ENCODE measurements around the gene MAP3K12. TPM values are rescaled to one million over a fixed set of nuclear protein-coding genes. Genes with fewer than 3 reads are reported as not detected.
A peak's percentile ranks its signal among the peaks of the same experiment; 100 is the strongest.

The MAP3K12 gene
- total and polyA plus RNA-seq, 10 of the 15 experiments (the other 5 are each of a cell fraction or from before 2014, with no cell fraction given): 0.45 to 14.9 (median 6.9) TPM

DNA sequence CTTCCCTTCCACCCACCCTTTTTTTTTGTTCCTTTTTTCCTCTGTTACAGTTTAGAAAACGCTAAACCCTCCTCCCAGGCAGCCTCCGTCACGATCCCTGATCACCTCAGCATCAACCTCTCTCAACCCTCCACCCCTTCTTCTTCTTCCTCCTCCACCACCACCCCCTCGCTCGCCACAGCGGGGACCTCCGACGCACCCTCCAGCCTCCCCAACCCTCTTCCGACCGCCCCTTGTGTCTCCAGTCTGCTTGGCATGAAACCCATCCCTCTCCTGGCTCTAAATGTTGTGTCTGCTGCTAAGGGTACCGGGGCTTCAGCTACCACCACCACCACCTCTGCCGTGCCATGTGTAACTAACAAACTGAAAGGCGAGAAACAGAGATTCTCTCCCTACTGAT lies 24.4 kb downstream of the MAP3K12 start:
- RAD21 ChIA-PET (ENCODE audit: unreplicated experiment): interaction anchor here (0.9 to 4.2 kb wide), 4 partner anchors 26 to 122 kb away, joined by 3 to 15 read pairs (median 4); partner anchors contain the start of genes SP1 and TARBP2
- no peak overlapping the region for H3K9ac ChIP-seq (ENCODE audit: control insufficient read depth, insufficient read depth, low read length)
- H3K9me3 ChIP-seq (replicated peaks; ENCODE audit: control insufficient read depth, insufficient read depth, low read length): no peaks in the 10 kb centered on the region
- H2AFZ ChIP-seq (ENCODE audit: control insufficient read depth, low read depth, low read length): no peak overlapping the region
- peaks cover 5% of the 10 kb centered on the region for H4K20me1 ChIP-seq (ENCODE audit: control insufficient read depth, insufficient read depth)
- no TSS peak for BruUV-seq (replicated peaks)
- CTCF ChIA-PET: interaction anchor here (0.7 to 4.4 kb wide), 8 partner anchors 14 to 43 kb away, joined by 3 to 30 read pairs (median 10); partner anchors contain the start of gene NPFF
- H3K27ac ChIP-seq (ENCODE audit: control insufficient read depth, insufficient read depth): no peak overlapping the region
- in situ Hi-C loops (cut with MboI) (loop anchor here (10.0 kb wide), 1 partner anchor 450 kb away; no protein-coding TSS in a partner anchor), intact Hi-C loops (cut with micrococcal nuclease; ENCODE audit: unreplicated experiment) (no loop called here)
- peaks cover 3% of the 10 kb centered on the region; the same call in 1 of the 2 replicates for H3K79me2 ChIP-seq (ENCODE audit: control insufficient read depth, insufficient read depth, low read length)
- no peaks in the 10 kb centered on the region for H3K27me3 ChIP-seq (replicated peaks in 1 of 2; ENCODE audit: control insufficient read depth in 2 of 2, insufficient read depth in 2 of 2, low read length in 1 of 2)
- FAIRE-seq (no peak), DNase-seq (ENCODE audit: low read depth, low spot score) (no peak), ATAC-seq (no peak)
- H3K4me1 ChIP-seq (ENCODE audit: control insufficient read depth, insufficient read depth, low read length): 0 out of 2 replicates have a peak, but pooled peaks cover 2% of the 10 kb centered on the region
- peaks cover 25 to 54% of the 10 kb centered on the region in 2 experiments for H3K36me3 ChIP-seq (ENCODE audit: control insufficient read depth in 2 of 2, insufficient read depth in 2 of 2, low read length in 1 of 2)
- TF ChIP-seq GATAD2B (conservative IDR thresholded peaks at IDR 0.05; ENCODE audit: low read depth) (no peak), HDGF (IDR thresholded peaks at IDR 0.05) (0 out of 2 replicates have a peak, but pooled peaks have one; percentile 35), POLR2AphosphoS5 (IDR thresholded peaks at IDR 0.05; ENCODE audit: low read length) (0 out of 2 replicates have a peak, but pooled peaks have one; percentile 47)
- SMC1A ChIA-PET (ENCODE audit: uncharacterized antibody, unreplicated experiment): interaction anchor here (0.9 to 6.5 kb wide), 5 partner anchors 13 to 122 kb away, joined by 3 to 32 read pairs (median 5); partner anchors contain the start of genes NPFF and TARBP2
- POLR2A ChIA-PET: interaction anchor here (0.6 to 2.2 kb wide), 10 partner anchors 16 to 296 kb away, joined by 3 to 7 read pairs (median 4); no protein-coding TSS in a partner anchor
- WGBS (ENCODE audit: insufficient coverage, insufficient replicate concordance, low lambda C conversion rate, missing lambda C conversion rate): 90% methylated on average over 11 of the region's 13 CpGs
- no peak overlapping the region for H3K4me2 ChIP-seq (ENCODE audit: control insufficient read depth, insufficient read depth)
- H3K4me3 ChIP-seq: no peak overlapping the region

DNA sequence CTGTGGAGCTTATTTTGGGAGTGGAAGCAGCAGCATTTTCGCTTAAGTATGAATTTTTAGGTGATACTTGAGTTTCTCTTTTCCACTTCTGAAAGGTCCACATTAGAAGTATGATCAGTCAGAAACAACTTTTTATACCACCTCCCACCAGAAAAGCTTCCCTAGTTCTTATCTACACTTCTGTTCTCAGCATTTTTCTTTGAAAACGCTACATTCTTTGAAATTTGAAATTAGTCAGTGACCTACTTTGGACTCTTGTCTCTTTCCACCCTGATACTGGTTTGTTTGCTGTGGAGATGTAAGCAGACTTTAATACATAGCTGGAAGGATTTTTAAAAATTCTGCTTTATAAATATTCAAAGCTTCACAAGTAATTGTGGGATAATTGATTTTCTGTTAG lies 25.2 kb downstream of the MAP3K12 start:
- RAD21 ChIA-PET (ENCODE audit: unreplicated experiment): interaction anchor here (0.9 to 1.1 kb wide), 3 partner anchors 27 to 94 kb away, joined by 3 to 4 read pairs (median 3); partner anchors contain the start of genes SP1 and TARBP2
- Histone ChIP-seq H3K27me3 (replicated peaks in 1 of 2; ENCODE audit: control insufficient read depth in 2 of 2, insufficient read depth in 2 of 2, low read length in 1 of 2) (no peaks in the 10 kb centered on the region), H3K4me2 (ENCODE audit: control insufficient read depth, insufficient read depth) (no peak overlapping the region), H4K20me1 (ENCODE audit: control insufficient read depth, insufficient read depth) (peaks cover 5% of the 10 kb centered on the region), H3K36me3 (ENCODE audit: control insufficient read depth in 2 of 2, insufficient read depth in 2 of 2, low read length in 1 of 2) (peaks cover 24 to 60% of the 10 kb centered on the region in 2 experiments), H3K4me3 (no peak overlapping the region), H2AFZ (ENCODE audit: control insufficient read depth, low read depth, low read length) (no peak overlapping the region), H3K9me3 (replicated peaks; ENCODE audit: control insufficient read depth, insufficient read depth, low read length) (no peaks in the 10 kb centered on the region), H3K9ac (ENCODE audit: control insufficient read depth, insufficient read depth, low read length) (no peak overlapping the region), H3K27ac (ENCODE audit: control insufficient read depth, insufficient read depth) (no peak overlapping the region), H3K79me2 (ENCODE audit: control insufficient read depth, insufficient read depth, low read length) (peaks cover 3% of the 10 kb centered on the region; the same call in 1 of the 2 replicates), H3K4me1 (ENCODE audit: control insufficient read depth, insufficient read depth, low read length) (0 out of 2 replicates have a peak, but pooled peaks cover 2% of the 10 kb centered on the region)
- ATAC-seq: no peak
- SMC1A ChIA-PET (ENCODE audit: uncharacterized antibody, unreplicated experiment): interaction anchor here (1.6 to 6.5 kb wide), 5 partner anchors 8 to 121 kb away, joined by 4 to 32 read pairs (median 6); partner anchors contain the start of genes NPFF and TARBP2
- WGBS (ENCODE audit: insufficient coverage, insufficient replicate concordance, low lambda C conversion rate, missing lambda C conversion rate): 97% methylated on average over 2 of the region's 2 CpGs
- no peak for DNase-seq (ENCODE audit: low read depth, low spot score)
- TF ChIP-seq NFYA (IDR thresholded peaks at IDR 0.05; ENCODE audit: borderline replicate concordance, low read depth, low read length) (no peak), PAX5 (IDR thresholded peaks at IDR 0.05; ENCODE audit: borderline replicate concordance, low read depth, low read length) (no peak), TCF12 (IDR thresholded peaks at IDR 0.05; ENCODE audit: low read depth, low read length) (no peak), HDAC2 (IDR thresholded peaks at IDR 0.05) (no peak), RBBP5 (conservative IDR thresholded peaks at IDR 0.05) (no peak), SRF (IDR thresholded peaks at IDR 0.05; ENCODE audit: low read depth in 2 of 2, low read length in 2 of 2) (no peak), JUNB (IDR thresholded peaks at IDR 0.05) (no peak)
- TF ChIP-seq, protein P1, sequence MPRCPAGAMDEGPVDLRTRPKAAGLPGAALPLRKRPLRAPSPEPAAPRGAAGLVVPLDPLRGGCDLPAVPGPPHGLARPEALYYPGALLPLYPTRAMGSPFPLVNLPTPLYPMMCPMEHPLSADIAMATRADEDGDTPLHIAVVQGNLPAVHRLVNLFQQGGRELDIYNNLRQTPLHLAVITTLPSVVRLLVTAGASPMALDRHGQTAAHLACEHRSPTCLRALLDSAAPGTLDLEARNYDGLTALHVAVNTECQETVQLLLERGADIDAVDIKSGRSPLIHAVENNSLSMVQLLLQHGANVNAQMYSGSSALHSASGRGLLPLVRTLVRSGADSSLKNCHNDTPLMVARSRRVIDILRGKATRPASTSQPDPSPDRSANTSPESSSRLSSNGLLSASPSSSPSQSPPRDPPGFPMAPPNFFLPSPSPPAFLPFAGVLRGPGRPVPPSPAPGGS (IDR thresholded peaks at IDR 0.05; ENCODE audit: borderline replicate concordance, insufficient read depth, low read depth, low read length, poor library complexity, severe bottlenecking): no peak
- TF ChIP-seq, protein P2, sequence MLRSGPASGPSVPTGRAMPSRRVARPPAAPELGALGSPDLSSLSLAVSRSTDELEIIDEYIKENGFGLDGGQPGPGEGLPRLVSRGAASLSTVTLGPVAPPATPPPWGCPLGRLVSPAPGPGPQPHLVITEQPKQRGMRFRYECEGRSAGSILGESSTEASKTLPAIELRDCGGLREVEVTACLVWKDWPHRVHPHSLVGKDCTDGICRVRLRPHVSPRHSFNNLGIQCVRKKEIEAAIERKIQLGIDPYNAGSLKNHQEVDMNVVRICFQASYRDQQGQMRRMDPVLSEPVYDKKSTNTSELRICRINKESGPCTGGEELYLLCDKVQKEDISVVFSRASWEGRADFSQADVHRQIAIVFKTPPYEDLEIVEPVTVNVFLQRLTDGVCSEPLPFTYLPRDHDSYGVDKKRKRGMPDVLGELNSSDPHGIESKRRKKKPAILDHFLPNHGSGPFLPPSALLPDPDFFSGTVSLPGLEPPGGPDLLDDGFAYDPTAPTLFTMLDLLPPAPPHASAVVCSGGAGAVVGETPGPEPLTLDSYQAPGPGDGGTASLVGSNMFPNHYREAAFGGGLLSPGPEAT (IDR thresholded peaks at IDR 0.05; ENCODE audit: low read depth): no peak
- POLR2A ChIA-PET: interaction anchor here (0.5 to 2.2 kb wide), 6 partner anchors 16 to 225 kb away, joined by 3 to 9 read pairs (median 4); partner anchors contain the start of gene TARBP2
- TSS peak; percentile 18 for BruUV-seq (replicated peaks)
- intact Hi-C loops (cut with micrococcal nuclease; ENCODE audit: unreplicated experiment) (no loop called here), in situ Hi-C loops (cut with MboI) (loop anchor here (10.0 kb wide), 1 partner anchor 449 kb away; no protein-coding TSS in a partner anchor)
- CTCF ChIA-PET: interaction anchor here (0.6 to 4.4 kb wide), 9 partner anchors 8 to 121 kb away, joined by 3 to 30 read pairs (median 5); partner anchors contain the start of gene NPFF
- no peak for FAIRE-seq
